ENCODE results near the gene TMEM121.
"Not testable (repeated sequence)": the region's sequence is repeated elsewhere in the genome, so short reads cannot be mapped to it uniquely, and the experiment has no call there.

The TMEM121 gene

GRCh38 chr14:105554022-105554421, 27.6 kb downstream of the TMEM121 start:
- no peak for DNase-seq

GRCh38 chr14:105554523-105554922, 28.1 kb downstream of the TMEM121 start:
- no peak for DNase-seq

- not testable (repeated sequence) for DNase-seq
These were observed 31.3 kb downstream of the TMEM121 start for GRCh38 chr14:105557671-105558070.

GRCh38 chr14:105558449-105559154, 32.2 kb downstream of the TMEM121 start:
- not testable (repeated sequence) for DNase-seq

GRCh38 chr14:105559384-105560047, 33.1 kb downstream of the TMEM121 start:
- DNase-seq = not testable (repeated sequence)

GRCh38 chr14:105560048-105560669, 33.8 kb downstream of the TMEM121 start:
- not testable (repeated sequence) for DNase-seq

- DNase-seq = not testable (repeated sequence)
These were observed 35.0 kb downstream of the TMEM121 start for GRCh38 chr14:105561345-105561744.

- no peak for DNase-seq
These were observed 36.4 kb downstream of the TMEM121 start for GRCh38 chr14:105562713-105563346.

GRCh38 chr14:105563347-105563737, 37.0 kb downstream of the TMEM121 start:
- DNase-seq = no peak

- not testable (repeated sequence) for DNase-seq
These were observed 38.2 kb downstream of the TMEM121 start for GRCh38 chr14:105564536-105564935.

- DNase-seq = not testable (repeated sequence)
These were observed 39.0 kb downstream of the TMEM121 start for GRCh38 chr14:105565185-105565919.

- DNase-seq = not testable (repeated sequence)
These were observed 40.1 kb downstream of the TMEM121 start for GRCh38 chr14:105566248-105567163.

GRCh38 chr14:105567164-105568103, 41.1 kb downstream of the TMEM121 start:
- DNase-seq = not testable (repeated sequence)

GRCh38 chr14:105568140-105568843, 41.9 kb downstream of the TMEM121 start:
- DNase-seq = not testable (repeated sequence)

GRCh38 chr14:105568859-105569766, 42.7 kb downstream of the TMEM121 start:
- no peak for DNase-seq

- no peak for DNase-seq
These were observed 44.1 kb downstream of the TMEM121 start for GRCh38 chr14:105570482-105570881.

- not testable (repeated sequence) for DNase-seq
These were observed 45.0 kb downstream of the TMEM121 start for GRCh38 chr14:105571181-105571951.

GRCh38 chr14:105572063-105572462, 45.7 kb downstream of the TMEM121 start:
- DNase-seq = not testable (repeated sequence)

Data from COR-L47 (cell line).